COLO829 (cell line): ENCODE measurements around the gene CTNNA1.

ENCODE experiments used
- DNase-seq: peaks from one replicate; pipeline ENCODE4 v3.0.0; 2012; ENCODE audit warnings: low spot score

The CTNNA1 gene

DNA sequence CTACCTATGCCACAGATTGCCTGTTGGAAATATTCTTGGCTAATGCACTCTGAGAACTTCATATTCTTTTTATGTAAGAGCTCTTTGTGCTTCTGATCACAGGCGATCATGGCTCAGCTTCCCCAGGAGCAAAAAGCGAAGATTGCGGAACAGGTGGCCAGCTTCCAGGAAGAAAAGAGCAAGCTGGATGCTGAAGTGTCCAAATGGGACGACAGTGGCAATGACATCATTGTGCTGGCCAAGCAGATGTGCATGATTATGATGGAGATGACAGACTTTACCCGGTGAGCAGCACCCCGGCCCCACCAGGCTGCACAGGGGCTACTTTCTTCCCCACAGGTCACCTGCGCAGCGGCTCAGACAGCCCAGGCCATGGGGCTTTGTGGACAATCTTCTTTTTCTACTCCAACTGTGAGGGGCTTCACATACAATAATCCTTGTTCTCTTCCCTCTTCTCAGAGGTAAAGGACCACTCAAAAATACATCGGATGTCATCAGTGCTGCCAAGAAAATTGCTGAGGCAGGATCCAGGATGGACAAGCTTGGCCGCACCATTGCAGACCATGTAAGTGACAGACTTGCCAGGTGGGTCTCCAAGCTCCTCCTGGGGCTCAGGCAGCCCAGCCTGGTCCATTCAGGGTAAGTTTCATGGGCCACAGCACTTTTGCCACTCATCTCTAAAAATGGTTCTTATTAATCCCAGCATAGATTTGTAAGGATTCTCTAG lies 177.3 kb downstream of the CTNNA1 start:
- DNase-seq = no peak

DNA sequence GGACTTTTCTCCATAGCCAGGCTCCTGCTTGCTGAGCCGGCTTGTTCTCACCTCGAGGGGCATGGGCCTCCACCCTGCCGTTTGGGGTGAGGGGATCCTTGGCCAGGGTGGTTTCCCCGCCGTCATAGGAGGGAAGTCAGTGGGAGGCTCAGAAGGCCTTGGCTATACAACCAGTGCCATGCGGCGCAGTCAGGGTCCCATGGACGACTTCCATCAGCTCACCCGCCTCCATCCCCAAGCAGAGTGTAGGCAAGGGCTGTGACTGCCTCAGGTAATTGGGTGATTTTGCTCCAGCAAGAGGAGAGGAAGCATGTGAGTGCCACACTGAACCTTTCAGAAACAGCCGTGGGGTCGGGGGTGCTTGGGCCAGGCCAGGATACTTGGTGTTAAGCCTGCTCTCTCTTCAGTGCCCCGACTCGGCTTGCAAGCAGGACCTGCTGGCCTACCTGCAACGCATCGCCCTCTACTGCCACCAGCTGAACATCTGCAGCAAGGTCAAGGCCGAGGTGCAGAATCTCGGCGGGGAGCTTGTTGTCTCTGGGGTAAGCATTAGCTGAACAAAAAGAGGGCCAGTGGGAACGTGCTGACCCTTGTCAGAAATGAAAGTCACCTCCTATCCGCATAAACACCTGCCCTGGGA lies 179.1 kb downstream of the CTNNA1 start:
- no peak for DNase-seq

DNA sequence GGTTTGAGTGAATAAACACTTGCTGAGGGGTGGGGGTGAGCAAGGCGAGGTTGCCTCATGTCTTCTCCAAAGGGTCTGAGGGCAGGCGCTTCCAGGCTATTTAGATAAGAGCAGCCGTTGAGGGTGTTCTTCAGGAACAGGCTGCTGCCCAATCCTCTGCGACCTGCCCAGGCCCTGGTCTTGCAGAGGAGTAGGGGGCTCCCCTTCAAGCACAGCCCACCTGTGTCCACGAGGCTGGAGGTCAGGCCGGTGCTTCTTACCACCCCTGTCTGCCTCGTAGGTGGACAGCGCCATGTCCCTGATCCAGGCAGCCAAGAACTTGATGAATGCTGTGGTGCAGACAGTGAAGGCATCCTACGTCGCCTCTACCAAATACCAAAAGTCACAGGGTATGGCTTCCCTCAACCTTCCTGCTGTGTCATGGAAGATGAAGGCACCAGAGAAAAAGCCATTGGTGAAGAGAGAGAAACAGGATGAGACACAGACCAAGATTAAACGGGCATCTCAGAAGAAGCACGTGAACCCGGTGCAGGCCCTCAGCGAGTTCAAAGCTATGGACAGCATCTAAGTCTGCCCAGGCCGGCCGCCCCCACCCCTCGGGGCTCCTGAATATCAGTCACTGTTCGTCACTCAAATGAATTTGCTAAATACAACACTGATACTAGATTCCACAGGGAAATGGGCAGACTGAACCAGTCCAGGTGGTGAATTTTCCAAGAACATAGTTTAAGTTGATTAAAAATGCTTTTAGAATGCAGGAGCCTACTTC lies 180.5 kb downstream of the CTNNA1 start:
- DNase-seq = no peak

DNA sequence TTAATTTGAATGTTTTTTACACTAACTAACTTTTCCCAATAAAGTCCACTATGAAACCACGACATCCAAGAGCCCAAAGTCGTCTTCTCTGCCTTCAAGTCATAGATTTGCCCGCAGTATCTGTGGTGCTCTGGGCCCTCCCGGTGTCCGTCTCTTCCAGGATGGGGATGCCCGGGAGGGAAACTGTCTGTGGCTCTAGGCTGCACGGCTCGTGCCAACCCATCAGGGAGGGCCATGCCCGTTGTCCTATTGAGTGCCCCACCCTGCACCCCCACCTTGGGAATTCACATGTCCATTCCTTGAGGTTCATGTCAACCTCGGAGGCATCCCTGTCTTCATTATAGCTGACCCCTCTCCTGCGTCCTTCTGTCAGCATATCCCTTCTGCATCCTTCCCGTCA lies 181.7 kb downstream of the CTNNA1 start:
- DNase-seq = no peak

GRCh38 chr5:138935466-138935865 lies 182.2 kb downstream of the CTNNA1 start:
- no peak for DNase-seq

GRCh38 chr5:138936225-138936967 lies 183.2 kb downstream of the CTNNA1 start:
- no peak for DNase-seq

DNA sequence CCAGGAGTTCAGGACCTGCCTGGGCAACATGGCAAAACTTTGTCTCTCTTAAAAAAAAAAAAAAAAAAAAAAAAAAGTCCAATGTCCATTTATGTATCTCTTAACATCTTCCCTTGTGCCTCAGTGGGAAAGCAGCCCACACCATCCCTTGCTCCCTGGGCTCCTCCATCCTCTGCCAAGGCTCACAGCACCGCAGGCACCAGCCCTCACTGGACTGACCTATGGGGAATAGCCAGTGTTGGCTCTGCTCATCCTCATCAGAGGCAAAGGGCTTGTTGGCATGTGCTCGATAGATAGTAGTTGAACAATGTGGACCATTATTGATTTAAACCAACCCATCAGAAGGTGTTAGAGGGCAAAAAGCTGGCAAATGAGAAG lies 183.7 kb downstream of the CTNNA1 start:
- no peak for DNase-seq

GRCh38 chr5:138937392-138938387 lies 184.5 kb downstream of the CTNNA1 start:
- no peak for DNase-seq

GRCh38 chr5:138938526-138938925 lies 185.3 kb downstream of the CTNNA1 start:
- no peak for DNase-seq

- no peak for DNase-seq
Observed at GRCh38 chr5:138942066-138942465, 188.8 kb downstream of the CTNNA1 start.

GRCh38 chr5:138942861-138943260 lies 189.6 kb downstream of the CTNNA1 start:
- DNase-seq = no peak

GRCh38 chr5:138943599-138944173 lies 190.5 kb downstream of the CTNNA1 start:
- DNase-seq = no peak

- DNase-seq = no peak
Observed at GRCh38 chr5:138944527-138945322, 191.5 kb downstream of the CTNNA1 start.

GRCh38 chr5:138945421-138946240 lies 192.4 kb downstream of the CTNNA1 start:
- DNase-seq = no peak

- DNase-seq = no peak
Observed at GRCh38 chr5:138946241-138946623, 193.0 kb downstream of the CTNNA1 start.

GRCh38 chr5:138946831-138947560 lies 193.8 kb downstream of the CTNNA1 start:
- no peak for DNase-seq

GRCh38 chr5:138947780-138948179 lies 194.6 kb downstream of the CTNNA1 start:
- DNase-seq = no peak

DNA sequence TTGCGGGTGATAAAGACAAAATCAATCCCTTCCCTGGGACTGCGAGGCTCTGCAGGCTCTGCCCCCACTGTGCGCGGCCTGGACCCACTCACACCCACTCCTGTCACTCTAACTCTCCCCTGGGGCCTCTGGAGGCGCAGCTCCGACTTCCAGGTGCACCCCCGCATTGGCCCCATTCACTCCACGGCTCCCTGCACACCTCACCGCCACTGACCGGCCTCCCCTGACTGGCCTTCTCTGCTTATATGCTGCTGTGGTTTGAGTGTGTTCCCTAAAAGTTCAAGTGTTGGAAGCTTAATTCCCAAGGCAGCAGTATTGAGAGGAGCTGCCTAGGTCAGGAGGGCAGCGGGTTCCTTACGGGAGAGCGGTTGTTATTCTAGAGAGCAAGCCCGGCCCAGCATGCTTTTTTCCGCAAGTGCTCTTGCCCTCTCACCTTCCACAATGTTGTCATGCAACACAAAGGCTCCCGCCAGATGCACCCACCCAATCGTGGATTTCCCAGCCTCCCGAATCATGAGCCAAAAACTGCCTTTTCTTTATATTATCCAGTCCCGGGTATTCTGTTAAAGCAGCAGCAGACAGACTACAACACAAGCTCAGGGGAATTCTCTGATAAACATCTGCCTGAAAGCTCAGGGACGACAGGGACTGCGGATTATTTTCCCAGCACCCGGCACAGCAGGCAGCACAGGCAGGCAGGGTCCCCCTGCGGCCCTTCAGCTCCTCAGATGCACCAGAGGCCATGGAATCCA lies 195.4 kb downstream of the CTNNA1 start:
- DNase-seq = no peak
